Choroid plexus epithelial cell (primary cell): ENCODE measurements around the gene GTF2F2.

Experiments
- DNase-seq: peaks from one replicate; pipeline ENCODE4 v3.0.0-alpha.2; 2010; ENCODE audit warnings: low read depth
- H3K4me3 ChIP-seq: 2 replicates; pipeline ENCODE4 v1.5.1; 2011; ENCODE audit warnings: low read depth, mild to moderate bottlenecking, control low read depth, low read length, moderate library complexity
- CTCF ChIP-seq: conservative IDR thresholded peaks from 2 replicates; pipeline ENCODE4 v1.5.1; 2011; ENCODE audit warnings: low read depth, mild to moderate bottlenecking, control low read depth, inconsistent platforms, low read length, moderate library complexity

Gene GTF2F2

DNA sequence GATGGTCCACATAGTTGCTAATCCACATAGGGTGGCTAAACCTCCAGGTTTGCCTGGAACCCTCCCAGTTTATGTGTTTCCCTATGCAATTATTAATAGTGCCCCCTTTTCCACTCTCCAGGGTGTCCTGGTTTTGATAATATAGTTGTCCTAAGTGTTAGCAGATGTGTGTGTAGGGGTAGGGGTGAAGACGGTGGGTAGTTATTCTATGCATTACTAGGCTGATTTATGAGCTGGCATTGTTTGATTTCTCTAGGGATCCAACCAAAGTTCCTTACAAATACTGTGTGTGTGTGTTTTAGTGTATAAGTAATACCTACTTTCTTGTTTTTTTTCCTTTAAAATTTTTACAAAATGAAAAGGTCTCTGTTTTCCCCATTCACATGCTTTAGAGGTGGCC lies 21.1 kb downstream of the GTF2F2 start:
- no peak for TF ChIP-seq CTCF
- DNase-seq: no peak

DNA sequence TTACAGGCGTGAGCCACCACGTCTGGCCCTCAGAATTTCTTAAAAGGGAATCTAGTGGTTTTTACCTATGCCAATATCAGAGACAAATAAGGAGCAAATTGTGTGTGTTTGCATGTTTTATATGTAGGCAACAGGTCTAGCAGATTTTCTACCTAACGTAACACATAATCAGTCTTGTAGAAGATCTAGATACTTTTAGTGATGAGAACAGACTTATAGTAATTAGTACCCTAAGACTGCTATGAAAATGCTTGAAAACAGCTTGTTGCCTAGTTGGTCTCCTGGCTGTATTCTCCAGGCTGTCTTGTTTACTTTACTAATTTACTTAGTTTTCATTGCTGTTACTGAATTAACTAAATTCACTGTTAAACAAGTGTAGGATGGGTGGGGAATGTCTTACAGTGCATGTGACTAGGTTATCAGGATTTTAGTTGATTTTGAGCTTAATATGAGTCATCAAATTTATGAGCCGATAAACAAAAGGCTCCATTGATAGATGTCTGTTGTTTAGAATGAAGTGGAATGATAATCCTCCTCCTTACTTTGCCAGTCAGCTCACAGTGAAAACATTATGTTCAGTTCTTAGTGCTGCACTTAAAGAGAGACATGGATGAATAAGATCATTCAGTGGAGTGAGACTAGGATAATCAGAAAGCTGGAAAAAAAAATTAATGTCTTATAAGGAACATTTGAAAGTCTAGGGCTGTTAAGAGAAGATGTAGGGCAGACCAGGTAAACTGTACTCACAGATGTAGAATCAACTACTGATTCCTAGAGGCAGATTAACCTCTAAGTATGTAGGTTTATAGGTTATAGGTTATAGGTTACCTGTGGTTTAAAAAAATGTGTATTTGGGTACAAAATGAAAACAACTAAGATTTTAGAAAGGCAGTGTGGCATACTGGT lies 22.4 kb downstream of the GTF2F2 start:
- peak; percentile 14 for DNase-seq
- no peak for TF ChIP-seq CTCF
- H3K4me3 ChIP-seq: no peak overlapping the region

More for the DNA sequence above, 21.1 kb downstream of the GTF2F2 start:
- H3K4me3 ChIP-seq: no peak overlapping the region

- DNase-seq: peak; percentile 13
- TF ChIP-seq CTCF: no peak
- no peak overlapping the region for H3K4me3 ChIP-seq
Observed at GRCh38 chr13:45143346-45143751, 23.0 kb downstream of the GTF2F2 start.

DNA sequence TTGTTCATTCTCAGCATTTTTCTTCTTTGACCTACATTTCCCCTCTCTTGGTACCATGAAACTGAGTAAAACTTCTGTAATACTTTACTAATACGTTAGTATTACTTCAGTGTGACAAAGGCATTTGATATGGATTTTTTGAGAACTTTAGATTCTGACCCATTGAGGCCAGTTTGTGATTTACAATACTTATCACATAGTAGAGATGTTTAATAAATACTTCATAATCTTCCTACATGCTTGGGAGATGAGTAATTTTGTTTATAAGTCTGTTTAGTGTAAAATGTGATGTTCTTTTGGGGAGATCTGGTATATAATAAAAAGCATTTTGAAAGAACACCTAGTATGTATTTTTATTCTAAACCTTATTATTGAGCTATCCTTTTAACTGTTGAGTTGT lies 29.7 kb downstream of the GTF2F2 start:
- no peak for TF ChIP-seq CTCF
- DNase-seq: peak; percentile 8
- no peak overlapping the region for H3K4me3 ChIP-seq

GRCh38 chr13:45156565-45157361 lies 36.5 kb downstream of the GTF2F2 start:
- no peak for DNase-seq
- no peak for TF ChIP-seq CTCF
- H3K4me3 ChIP-seq: no peak overlapping the region

- DNase-seq: peak; percentile 43
- no peak for TF ChIP-seq CTCF
- H3K4me3 ChIP-seq: no peak overlapping the region
Observed at GRCh38 chr13:45162194-45162593, 41.9 kb downstream of the GTF2F2 start.
